ENCODE results near the gene CAMK2B.

Gene CAMK2B

DNA sequence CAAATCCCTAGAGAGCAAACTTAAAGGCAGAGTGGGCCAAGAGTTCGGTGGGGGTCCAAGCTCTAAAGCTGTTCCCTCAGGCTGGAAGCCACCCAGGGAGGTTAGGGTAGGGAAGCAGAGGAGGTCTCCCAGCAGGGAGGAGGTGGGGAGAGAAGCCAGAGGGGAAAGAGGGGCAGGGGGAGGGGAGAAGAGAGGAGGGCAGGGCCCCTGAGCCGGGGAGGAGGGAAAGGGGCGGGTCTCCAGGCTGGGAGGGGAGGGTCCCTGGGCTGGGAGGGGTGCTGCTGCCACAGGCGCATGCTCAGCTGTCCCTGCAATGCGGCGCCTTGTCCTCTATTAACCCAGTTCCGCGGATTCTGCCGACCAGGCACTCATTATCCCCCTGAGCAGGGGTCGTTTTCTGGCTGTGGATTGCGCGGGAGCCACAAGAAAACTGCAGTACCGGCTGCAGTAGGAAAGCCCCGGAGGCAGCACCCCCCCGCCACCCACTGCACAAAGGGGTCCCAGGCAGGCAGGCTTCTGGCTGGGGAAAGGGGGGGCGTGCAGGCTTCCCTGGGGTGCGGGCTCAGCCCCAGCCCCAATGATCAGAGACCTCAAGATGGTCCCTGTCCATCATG lies 49.3 kb downstream of the CAMK2B start:
- no peak for DNase-seq (ENCODE audit: low read depth in 2 of 2)

DNA sequence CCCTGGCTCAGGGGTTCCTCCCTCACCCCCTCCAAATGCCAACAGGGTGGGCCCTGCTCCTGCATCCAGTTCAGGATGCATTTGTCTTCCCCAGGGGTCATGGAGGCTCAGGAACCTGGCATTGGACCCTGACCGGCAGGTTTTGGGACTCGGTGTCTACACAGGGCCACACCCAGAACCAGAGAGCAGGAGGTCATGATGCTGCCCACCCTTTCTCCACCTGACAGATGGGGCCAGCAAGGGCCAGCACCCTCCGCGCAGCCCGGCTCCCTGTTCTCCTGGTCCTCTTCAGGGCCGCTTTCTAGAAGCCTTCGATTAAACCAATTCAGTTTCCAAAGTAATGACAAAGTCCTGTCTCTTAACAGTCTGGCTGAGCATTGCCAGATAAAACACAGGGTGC lies 50.2 kb downstream of the CAMK2B start:
- no peak for DNase-seq (ENCODE audit: low read depth in 2 of 2)

DNA sequence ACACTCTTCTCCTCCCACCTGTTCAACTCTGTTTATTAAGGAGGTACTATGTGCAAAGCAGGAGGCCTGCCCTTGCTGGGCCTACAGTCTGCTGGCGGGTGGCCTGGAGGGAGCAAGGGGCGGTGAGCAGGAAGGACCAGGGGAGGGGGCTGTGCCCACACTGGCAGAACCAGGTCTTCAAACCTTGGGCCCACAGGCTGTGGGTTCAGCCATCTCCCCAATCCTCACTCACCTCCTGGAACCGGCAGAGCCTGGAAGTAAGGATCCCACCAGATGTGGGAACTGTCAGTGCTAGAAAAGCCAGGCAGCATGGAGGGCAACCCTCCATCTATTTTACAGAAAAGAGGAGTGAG lies 50.8 kb downstream of the CAMK2B start:
- DNase-seq (ENCODE audit: low read depth in 2 of 2), result no peak

DNA sequence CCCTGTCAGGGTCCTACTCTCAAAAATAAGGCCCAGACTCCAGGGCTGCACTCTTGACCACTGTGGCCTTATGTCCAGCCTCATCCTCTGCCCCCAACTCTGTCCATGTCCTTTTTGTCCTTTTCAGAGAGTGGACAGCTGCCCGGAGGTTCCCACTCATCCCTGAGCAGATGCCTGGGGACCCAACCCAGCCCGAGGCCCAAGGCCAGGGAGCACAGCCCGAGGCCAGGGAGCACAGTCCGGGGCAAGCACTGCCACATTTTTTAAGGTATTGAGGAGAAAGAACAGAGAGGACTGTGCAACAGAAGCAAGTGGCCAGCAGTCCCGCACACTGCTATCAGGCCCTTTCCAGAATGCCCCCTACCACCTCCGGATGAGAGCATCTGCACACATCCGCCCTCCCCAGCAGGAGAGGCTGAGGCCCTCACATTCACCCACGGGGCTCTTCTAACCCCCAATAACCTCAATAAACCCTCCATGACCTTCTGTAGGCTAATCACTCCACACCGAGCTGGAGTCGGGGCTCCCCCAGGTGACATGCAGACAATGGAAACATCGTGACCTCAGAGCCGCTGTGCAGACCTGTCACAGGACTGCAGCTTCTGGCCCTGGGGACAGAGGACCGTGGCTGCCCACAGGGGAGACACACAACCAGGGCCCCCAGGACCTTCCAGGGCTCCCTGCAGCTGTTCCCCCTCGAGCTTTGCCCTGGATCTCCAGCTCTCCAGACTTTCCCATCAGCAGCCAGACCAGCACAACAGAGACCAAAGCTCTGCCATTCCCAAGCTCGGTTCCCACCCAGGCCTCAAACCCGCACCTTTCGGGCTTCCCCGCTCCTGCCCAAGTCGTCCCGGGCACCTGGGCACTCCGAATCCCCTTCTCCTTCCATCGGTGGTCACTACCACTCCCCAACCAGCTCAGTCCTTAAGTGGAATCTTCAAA lies 51.4 kb downstream of the CAMK2B start:
- DNase-seq (ENCODE audit: low read depth in 2 of 2), result no peak

DNA sequence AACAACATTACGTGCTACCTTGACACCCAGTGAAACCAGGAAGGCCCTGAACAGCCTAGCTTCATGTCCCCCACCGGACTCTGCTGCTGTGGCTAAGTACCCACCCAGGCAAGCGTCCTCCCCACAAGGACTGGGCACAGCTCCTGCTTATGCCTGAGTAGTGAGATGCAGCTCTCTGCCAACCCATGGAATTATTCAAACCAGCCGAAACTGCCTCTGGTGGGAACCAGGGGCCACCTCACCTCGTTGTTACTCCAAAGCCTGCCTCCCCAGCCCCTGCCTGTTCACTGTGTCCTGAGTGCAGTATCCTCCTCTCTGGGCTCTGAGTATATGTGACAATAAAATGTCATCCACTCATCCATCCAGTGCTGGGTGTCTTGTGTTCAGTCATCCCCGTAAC lies 52.4 kb downstream of the CAMK2B start:
- no peak for DNase-seq (ENCODE audit: low read depth in 2 of 2)

DNA sequence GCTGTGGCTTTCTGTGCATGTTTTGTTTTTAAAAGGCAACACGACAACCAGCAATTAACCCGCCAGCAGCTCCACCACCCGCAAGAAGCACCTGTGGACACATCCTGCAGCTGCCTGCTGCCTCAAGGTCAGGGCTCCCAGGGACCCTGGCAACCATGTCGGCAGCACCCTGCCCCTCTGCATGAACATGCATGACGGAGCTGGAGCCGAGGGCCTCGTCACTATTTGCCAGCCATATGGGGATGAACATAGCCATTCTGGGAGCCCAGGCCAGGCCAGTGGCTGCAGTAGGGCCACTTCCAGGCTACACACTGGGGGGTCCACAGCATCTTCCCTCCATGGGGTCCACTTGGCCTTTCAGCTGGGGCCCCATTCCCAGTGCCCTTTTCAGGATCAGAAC lies 52.9 kb downstream of the CAMK2B start:
- DNase-seq (ENCODE audit: low read depth in 2 of 2), result no peak

DNA sequence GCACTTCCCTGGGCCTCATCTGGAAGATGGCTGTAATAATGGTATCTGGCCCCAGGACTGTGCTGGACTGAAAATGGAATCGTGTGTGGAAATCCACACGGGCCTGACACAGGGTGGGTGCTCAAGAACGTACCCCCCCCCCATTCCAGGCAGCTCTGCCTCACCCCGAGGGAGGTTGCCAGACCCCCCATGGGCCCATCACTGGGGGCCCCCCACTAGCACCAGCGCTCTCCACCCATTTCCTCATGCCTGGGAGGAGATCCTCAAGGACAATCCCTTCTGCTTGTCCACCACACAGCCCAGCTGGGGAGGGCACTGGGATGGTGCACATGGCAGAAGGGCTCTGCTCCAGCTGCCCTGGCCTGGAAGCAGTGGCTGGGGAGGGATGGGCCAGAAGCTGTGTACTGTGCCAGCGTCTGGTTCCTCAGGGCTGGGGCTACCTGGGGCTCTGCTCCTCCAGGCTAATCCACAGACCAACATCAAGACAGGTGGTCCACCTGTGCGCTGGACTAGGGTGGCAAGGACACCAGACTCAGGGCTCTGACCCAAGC lies 55.4 kb downstream of the CAMK2B start:
- no peak for DNase-seq (ENCODE audit: low read depth in 2 of 2)

DNA sequence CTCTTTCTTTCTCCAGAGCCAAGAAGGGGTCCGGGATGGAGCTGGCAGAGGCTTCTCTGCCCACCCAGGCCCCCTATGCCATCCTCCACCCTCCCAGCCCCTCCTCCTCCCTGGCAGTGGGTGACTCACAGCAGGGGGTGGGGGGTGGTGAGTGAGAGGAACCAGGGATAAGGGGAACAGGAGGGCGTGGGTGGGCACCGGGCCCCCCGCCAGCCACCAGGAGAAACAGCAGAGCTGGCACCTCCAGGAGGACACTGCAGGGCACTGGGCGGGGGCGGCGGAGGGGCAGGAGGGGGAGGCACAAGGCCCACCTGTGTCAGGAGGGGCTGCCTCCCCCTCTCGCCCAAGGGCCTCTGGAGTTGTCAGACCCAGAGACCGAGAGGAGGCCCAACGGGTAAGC lies 56.0 kb downstream of the CAMK2B start:
- no peak for DNase-seq (ENCODE audit: low read depth in 2 of 2)

DNA sequence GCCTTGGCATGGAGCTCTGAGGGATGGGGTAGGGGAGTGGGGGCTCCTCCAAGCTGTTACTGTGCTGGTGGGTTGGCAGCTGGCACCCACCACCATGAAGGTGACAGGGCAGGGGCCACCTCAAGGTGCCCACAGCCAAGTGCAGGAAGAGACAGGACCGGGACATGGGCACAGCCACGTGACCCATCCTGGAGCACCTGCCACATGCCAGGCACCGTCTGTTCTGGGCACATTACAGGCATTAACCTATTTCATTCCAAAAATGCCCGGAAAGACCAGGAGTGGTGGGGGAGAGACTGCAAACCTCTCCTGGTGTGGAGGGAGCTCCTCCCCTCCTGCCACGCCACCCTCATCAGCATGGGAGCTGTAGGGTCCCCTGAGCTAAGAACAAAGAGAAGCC lies 56.7 kb downstream of the CAMK2B start:
- DNase-seq (ENCODE audit: low read depth in 2 of 2), result no peak

DNA sequence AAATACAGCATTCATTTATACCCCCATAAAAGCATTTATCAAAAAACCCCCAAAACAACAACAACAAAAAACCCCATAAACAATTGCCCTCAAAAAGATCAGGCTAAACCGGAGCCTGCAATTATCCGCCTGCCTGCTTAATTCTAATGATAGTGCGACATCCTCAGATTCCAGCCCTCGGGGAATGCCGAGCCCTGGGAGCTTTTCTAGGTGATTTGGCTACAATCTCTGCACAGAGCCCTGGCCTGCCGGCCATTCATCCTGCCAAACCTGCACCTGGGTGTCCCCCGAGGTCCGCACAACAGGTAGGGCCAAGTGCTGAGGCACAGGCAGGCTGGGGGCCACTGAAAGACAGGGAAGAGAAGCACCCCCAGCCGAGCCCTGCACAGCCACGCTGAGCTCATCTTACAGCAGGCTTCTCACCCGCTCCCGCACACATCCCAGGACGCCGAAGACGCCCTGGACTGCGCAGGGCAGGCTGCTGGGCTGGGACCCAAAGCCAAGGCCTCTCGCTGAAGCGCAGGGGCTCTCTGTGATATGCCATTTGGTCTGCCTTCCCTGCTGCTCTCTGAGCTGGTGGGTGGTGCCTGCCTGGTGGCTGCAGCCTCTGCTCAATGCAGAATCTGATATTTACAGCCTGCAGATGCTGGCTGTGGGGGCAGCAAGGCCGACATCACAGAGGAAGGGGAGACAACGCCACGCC lies 57.5 kb downstream of the CAMK2B start:
- no peak for DNase-seq (ENCODE audit: low read depth in 2 of 2)

DNA sequence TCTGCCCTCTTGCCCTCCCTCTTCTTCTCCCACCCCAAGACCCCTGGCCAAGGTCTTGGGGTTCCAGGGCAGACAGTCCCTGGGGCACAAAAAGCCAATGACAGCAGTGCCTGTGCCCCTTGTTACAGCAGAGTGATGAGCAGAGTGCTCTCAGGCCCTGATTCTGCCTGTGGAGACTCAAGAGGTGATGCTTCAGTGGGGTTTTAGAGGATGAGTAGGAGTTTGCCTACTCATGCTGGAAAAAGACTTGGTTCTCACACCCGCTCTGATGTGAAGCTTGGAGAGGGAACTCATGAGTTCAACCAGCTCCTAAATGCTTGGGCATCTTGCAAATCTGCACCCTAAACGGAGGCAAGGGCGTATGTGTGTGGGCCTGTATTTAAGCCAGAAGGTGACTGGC lies 58.2 kb downstream of the CAMK2B start:
- DNase-seq (ENCODE audit: low read depth in 2 of 2), result no peak

DNA sequence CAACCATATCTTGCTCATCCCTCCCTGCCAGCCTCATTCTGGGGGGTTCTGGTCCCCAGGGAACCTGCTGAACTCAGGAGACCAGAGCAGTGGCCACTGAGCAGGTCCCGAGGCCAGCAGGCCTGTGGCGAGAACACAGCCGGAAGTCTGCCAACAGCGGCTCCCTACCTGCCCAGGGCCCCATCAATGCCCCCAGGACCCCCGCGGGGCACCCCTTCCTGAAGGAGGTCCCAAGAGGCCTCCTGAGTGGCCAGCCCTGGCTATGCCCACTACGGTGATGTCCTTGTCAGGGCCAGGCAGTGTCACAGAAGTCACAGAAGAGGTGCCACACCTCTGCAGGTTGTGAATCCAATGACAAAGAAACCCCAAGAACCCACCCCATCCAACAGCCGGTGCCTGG lies 58.9 kb downstream of the CAMK2B start:
- no peak for DNase-seq (ENCODE audit: low read depth in 2 of 2)

DNA sequence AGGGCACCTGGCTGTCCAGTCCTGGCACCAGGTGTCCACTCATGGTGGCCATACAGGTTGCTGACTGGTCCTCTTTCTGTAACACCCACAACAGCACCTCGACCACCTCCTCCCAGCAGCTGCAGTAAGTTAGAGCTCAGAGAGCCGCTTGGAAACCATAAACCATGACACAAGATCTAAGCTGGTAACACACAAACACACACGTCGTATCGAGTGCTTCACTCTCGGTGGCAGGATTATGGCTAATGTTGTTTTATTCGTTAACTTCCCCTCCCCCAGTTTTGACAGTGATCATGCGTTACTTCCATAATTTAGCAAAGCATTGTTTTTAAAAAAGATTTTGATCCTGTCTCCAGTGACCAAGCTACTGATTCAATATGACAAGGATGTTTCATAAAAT lies 59.7 kb downstream of the CAMK2B start:
- DNase-seq (ENCODE audit: low read depth in 2 of 2), result no peak

DNA sequence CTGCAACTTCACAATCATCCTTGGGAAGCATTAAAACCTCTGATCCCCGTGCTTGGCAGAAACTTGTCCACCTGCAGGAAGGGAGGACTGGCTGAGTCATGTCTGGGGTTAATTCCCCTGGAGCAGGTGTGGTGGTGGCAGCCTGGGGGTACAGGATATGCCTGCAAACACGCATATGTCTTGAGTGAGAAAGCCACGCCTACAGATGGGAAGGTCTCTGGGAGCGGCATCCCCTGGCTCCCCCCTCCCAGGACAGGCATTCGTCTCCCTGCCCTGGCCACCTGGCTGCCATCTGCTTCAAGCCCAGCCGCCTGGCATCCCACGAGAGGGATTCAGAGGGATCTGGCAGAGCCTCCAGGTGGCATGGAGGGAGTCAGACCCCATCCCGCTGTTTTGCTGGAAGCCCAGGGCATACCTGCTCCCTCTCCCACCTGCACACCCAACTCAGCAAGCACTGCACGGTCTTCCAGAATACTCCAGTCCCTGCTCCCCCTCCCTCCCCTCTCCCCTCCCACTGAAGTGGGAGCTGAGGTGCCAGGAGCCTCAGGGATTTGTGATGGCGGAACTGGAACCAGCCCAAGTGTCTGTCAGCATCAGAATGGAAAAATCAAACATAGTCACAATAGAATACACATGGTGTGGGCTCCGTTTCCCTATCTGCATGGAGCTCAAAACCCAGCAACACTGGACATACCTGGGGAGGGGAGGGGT lies 61.0 kb downstream of the CAMK2B start:
- DNase-seq (ENCODE audit: low read depth in 2 of 2), result no peak

DNA sequence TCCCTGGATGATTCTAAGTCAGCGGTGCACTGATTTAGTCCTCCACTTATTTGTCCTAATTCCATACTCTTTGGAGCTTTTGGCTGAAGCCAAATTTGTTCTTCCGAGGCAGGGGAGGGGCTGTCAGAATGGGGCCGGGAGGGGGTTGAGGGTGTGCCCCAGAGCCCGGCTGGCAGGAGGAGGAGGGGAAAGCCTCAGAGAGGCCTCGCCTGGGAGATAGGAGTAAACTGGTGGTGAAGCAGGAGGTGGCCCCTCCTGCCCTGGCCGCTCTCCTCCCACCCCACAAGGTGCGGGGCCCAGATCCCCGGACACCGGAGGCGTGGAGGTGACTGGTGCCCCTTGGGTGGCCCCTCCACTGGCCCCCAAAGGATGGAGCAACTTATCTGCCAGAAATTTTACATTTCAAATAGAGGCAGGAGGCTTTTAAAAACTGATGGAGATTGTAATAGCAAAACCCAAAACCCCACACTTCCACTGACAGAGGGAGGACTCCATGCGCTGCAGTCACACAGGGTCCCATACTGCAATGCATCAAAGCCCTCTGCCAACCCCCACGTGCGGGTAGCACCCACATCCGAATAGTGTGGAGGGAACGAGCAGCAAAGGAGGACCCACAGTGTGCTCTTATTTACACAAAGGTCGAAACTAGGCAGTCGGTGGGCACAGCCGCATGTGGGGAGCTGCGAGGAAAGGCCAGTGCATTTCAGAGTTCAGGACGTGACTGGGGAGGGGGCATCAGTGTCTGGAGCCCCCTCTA lies 61.9 kb downstream of the CAMK2B start:
- no peak for DNase-seq (ENCODE audit: low read depth in 2 of 2)

DNA sequence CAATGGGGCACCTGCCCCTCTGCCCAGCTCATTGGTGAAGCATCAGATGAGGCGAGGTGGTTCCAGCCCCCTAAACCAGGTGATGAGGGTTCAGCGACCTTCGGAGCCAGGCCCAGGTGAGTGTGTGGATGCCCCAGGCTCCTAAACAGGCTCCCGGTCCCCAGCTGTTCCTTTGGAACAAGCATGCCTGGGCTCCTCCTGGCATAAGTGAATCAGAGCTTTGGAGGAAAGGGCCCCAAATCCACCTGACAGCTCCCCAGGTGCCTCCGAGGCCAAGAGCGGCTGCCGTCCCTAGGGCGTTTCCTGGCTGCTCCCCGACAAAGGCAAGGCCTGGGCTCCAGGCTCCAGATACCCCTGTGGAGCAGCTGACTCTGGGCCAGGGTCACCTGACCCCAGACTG lies 63.4 kb downstream of the CAMK2B start:
- no peak for DNase-seq (ENCODE audit: low read depth in 2 of 2)

DNA sequence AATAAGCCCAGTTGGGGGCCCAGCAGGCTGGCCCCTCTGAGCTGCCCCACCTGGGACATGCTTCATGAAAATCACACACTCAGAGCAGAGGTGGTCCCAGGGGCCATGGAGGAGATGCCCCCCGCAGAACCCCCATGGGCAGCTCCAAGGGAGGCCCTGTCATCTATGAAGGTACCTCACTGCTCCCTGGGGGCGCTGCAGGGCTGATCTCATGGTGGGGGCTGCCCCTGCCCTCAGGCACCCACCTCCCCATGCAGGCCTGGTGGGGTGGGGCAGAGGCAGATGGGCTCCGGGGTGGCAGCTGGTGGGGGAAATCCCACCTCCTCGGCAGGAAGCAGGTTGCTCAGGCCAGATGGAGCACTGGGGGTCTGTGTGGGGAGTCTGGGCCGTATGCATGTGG lies 64.2 kb downstream of the CAMK2B start:
- DNase-seq (ENCODE audit: low read depth in 2 of 2), result no peak

DNA sequence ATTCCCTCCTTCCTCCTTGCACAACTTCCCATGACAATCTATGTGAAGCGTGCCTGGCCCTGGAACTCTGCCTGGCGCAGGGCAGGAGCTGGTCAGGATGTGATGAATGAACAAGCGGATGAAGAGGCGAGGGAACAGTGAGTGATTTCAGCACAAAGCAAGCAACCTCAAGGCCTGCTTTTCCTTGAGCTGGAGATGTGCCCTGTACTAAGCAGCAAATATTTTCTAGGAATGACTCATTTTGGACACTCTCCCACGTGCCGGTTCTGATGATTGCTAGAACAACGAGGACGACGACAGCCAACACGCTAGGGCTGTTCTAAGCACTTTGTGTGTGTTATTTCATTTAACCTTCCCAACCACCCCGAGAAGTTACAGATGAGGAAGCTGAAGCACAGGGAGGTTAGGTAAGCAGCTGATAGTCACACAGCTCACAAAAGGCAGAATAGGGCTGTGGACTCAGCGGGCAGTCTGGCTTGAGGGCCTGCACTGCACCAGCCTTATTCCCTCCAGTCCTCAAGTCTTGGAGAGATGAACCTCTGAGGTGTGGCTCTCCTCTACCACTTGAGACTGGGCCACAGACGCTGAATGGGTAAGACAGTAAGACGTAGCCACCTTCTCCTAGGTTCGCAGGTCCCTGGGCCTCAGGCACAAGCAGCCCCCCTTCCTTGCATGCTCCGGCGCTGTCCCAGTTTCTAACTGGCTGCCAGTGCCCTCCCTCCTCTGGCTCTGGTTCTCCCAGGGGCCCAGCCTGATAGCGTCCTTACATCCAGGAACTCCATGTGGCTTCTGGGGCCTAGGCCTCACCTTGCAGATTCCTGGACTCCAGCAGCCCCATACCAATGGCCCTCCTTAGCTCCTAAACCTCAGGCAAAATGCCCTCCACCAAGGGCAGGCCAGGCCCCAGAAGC lies 65.6 kb downstream of the CAMK2B start:
- DNase-seq (ENCODE audit: low read depth in 2 of 2), result peak; percentile 76 to 77

DNA sequence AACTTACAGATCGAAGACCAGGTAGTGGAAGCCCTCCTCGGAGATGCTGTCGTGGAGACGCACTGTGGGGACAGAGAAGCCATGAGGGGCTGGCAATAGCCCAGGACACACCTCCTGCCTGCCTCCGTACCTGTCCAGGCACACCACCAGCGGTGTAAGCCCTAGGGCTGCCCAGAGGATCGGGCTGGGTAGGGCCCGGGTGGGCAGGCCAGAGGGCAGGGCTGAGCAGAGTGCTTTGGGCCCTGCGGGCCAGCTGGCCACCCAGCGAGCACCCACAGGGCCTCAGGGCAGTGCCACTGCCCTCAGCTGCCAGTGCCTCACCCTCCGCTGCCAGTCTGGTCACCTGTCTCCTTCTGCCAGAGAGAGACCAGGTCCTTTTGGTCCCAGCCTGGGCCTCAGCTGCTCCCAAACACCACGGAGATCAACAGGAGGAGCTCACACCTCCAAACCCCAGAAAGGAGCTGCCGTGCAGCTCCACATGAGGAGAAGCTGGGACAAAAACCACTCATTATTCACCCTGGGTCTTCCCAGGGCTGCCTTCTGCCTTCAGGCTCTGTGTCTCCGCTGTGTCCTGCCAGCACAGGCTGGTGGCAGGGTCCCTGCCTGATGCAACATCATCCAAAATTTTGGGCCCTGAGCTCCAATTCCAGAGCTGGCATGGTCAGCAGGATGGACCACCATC lies 66.4 kb downstream of the CAMK2B start:
- no peak for DNase-seq (ENCODE audit: low read depth in 2 of 2)

DNA sequence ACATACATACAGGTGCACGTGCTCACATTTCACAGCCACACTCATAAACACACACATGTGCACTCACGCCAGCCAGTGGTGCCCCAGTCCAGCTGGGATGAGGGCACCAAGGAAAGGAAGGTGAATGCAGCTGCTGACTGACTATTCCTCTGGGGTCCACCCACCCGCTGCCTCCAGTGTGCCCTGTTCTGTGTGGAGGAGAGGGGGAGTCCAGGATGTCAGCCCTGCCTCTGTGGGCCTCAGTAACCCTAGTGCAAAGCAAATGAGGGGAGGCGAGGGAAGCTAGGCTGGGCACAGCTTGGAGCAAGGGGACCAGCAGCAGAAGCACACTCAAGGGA lies 67.0 kb downstream of the CAMK2B start:
- DNase-seq (ENCODE audit: low read depth in 2 of 2), result no peak
